WERI-Rb-1 (cell line): ENCODE results near the gene EPB41L2.
A peak's percentile ranks its signal among the peaks of the same experiment; 100 is the strongest.

Source experiments
- DNase-seq: peaks from one replicate; pipeline ENCODE4 v3.0.0-alpha.2; 2020
- H3K27ac ChIP-seq: fragments of 250-450 bp; sonication (Bioruptor Pico); 2 replicates; pipeline ENCODE4 v1.5.1; 2020; ENCODE audit warnings: mild to moderate bottlenecking, moderate library complexity
- H3K27me3 ChIP-seq: fragments of 250-450 bp; sonication (Bioruptor Pico); 2 replicates; pipeline ENCODE4 v1.5.1; 2021; ENCODE audit warnings: mild to moderate bottlenecking, low read depth, moderate library complexity; ENCODE audit not compliant: insufficient read depth, severe bottlenecking
- H3K36me3 ChIP-seq: fragments of 250-450 bp; sonication (Bioruptor Pico); 2 replicates; pipeline ENCODE4 v1.5.1; 2020; ENCODE audit warnings: mild to moderate bottlenecking, moderate library complexity
- H3K4me3 ChIP-seq: 2 replicates; pipeline ENCODE4 v1.5.1; 2011; ENCODE audit warnings: low read depth, mild to moderate bottlenecking, control low read depth, low read length
- H3K9me3 ChIP-seq: fragments of 250-450 bp; sonication (Bioruptor Pico); 2 replicates; pipeline ENCODE4 v1.5.1; 2021; ENCODE audit warnings: mild to moderate bottlenecking, moderate library complexity; ENCODE audit not compliant: severe bottlenecking
- TF ChIP-seq, protein P1 (sequence below): IDR thresholded peaks from 2 replicates; pipeline ENCODE4 v1.5.1; 2011; ENCODE audit warnings: low read depth, mild to moderate bottlenecking, control low read depth, inconsistent platforms, low read length

The EPB41L2 gene

GRCh38 chr6:130846501-130846900, 216.5 kb downstream of the EPB41L2 start:
- Histone ChIP-seq H3K9me3 (no peaks in the 10 kb centered on the region), H3K36me3 (no peaks in the 10 kb centered on the region), H3K27ac (no peak overlapping the region), H3K27me3 (no peaks in the 10 kb centered on the region), H3K4me3 (no peak overlapping the region)
- DNase-seq = no peak
- TF ChIP-seq, protein P1, sequence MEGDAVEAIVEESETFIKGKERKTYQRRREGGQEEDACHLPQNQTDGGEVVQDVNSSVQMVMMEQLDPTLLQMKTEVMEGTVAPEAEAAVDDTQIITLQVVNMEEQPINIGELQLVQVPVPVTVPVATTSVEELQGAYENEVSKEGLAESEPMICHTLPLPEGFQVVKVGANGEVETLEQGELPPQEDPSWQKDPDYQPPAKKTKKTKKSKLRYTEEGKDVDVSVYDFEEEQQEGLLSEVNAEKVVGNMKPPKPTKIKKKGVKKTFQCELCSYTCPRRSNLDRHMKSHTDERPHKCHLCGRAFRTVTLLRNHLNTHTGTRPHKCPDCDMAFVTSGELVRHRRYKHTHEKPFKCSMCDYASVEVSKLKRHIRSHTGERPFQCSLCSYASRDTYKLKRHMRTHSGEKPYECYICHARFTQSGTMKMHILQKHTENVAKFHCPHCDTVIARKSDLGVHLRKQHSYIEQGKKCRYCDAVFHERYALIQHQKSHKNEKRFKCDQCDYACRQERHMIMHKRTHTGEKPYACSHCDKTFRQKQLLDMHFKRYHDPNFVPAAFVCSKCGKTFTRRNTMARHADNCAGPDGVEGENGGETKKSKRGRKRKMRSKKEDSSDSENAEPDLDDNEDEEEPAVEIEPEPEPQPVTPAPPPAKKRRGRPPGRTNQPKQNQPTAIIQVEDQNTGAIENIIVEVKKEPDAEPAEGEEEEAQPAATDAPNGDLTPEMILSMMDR = no peak

- Histone ChIP-seq H3K4me3 (no peak overlapping the region), H3K36me3 (no peaks in the 10 kb centered on the region), H3K27me3 (no peaks in the 10 kb centered on the region), H3K27ac (no peak overlapping the region), H3K9me3 (no peaks in the 10 kb centered on the region)
- TF ChIP-seq, protein P1 = 0 out of 2 replicates have a peak, but pooled peaks have one; percentile 26
- DNase-seq = no peak
These were observed 219.3 kb downstream of the EPB41L2 start for GRCh38 chr6:130843575-130844320.

DNA sequence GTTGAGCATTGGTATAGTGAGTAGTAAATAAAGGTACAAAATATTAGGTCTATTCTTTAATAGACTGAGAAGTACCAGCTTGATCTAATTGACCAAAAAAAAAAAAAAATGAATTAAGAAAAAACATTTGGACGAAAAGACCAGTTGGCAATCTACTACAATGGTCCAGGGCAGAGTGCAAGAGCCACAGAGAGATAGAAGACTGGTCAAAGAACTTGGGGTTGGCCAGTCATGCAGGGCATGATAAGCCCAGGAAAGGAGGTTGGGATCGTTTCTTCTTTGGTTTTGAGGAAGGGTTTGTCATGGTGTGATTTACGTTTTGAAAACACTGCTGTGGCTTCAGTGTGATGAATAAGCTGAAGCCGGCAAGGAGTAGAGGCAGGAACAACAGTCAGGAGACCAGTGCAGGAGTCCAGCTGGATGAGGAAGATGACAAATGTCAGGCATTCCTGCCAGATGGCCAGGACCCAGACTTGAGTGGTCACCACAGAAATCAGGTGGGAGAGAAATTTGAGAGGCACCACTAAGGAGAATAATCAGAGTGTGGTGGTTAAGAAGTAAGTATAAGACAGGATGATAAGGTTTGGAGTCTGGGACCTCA, 221.8 kb downstream of the EPB41L2 start:
- Histone ChIP-seq H3K27me3 (no peaks in the 10 kb centered on the region), H3K27ac (no peak overlapping the region), H3K4me3 (no peak overlapping the region), H3K36me3 (no peaks in the 10 kb centered on the region), H3K9me3 (no peaks in the 10 kb centered on the region)
- TF ChIP-seq, protein P1 = no peak
- no peak for DNase-seq

- no peaks in the 10 kb centered on the region for H3K36me3 ChIP-seq
- no peak for DNase-seq
- TF ChIP-seq, protein P1 = no peak
- H3K9me3 ChIP-seq = no peaks in the 10 kb centered on the region
- H3K27me3 ChIP-seq = no peaks in the 10 kb centered on the region
- H3K4me3 ChIP-seq = no peak overlapping the region
- no peak overlapping the region for H3K27ac ChIP-seq
These were observed 223.0 kb downstream of the EPB41L2 start for GRCh38 chr6:130840050-130840449.

DNA sequence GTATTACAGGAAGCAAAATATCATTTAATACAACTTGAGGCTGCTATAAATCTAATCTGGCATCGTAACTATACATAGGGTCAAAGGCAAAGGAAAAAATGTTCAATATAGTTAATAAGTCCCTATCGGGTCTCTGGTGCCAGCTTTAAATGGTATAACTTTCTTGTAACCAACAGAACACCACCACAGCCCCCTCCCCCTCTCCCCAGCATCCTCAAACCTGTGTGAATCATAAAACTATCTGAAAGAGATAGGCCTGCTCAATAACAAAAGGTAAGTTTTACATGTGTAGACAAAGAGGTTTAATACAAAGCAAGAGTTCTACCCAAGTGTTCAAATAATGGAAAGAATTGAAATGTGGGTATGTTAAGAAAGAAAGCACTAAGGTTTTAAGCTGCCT, 223.7 kb downstream of the EPB41L2 start:
- Histone ChIP-seq H3K9me3 (no peaks in the 10 kb centered on the region), H3K27ac (no peak overlapping the region), H3K4me3 (no peak overlapping the region), H3K27me3 (no peaks in the 10 kb centered on the region), H3K36me3 (no peaks in the 10 kb centered on the region)
- no peak for DNase-seq
- TF ChIP-seq, protein P1 = no peak
